SU-DHL-6 (cell line): ENCODE measurements around the gene CACNG1.

Experiments
- H2AFZ ChIP-seq: fragments of 200-600 bp; sonication (generic); 2 replicates; pipeline ENCODE4 v1.6.1; 2014; ENCODE audit warnings: low read depth, mild to moderate bottlenecking, moderate library complexity, mixed read lengths, antibody characterized with exemption, low read length; ENCODE audit not compliant: severe bottlenecking
- H3F3A ChIP-seq: fragments of 200-600 bp; shearing (Covaris generic); 2 replicates; pipeline ENCODE4 v1.6.0; 2016; ENCODE audit warnings: antibody characterized with exemption, mild to moderate bottlenecking; ENCODE audit not compliant: insufficient read depth
- H3K27ac ChIP-seq: fragments of 200-600 bp; sonication (generic); 2 replicates; pipeline ENCODE4 v1.5.1; 2016; ENCODE audit warnings: low read depth, mild to moderate bottlenecking, low read length, moderate library complexity, mixed read lengths
- H3K27me3 ChIP-seq: fragments of 200-600 bp; sonication (generic), shearing (Covaris generic); 2 replicates; pipeline ENCODE4 v1.6.0; 2014; ENCODE audit warnings: mild to moderate bottlenecking, low read length
- H3K36me3 ChIP-seq: fragments of 200-600 bp; sonication (generic); 2 replicates; pipeline ENCODE4 v1.6.1; 2014; ENCODE audit warnings: mild to moderate bottlenecking, low read length, mixed read lengths
- H3K4me2 ChIP-seq: fragments of 300-600, 200-600 bp; shearing (Covaris generic), sonication (generic); 2 replicates; pipeline ENCODE4 v1.6.0; 2014; ENCODE audit warnings: low read length, low read depth, mild to moderate bottlenecking; ENCODE audit not compliant: poor library complexity, severe bottlenecking
- H3K4me3 ChIP-seq: fragments of 200-600 bp; sonication (generic); 2 replicates; pipeline ENCODE4 v1.5.1; 2014; ENCODE audit warnings: antibody characterized with exemption, low read length, mild to moderate bottlenecking, mixed read lengths; ENCODE audit not compliant: insufficient read depth, poor library complexity, severe bottlenecking
- H3K79me2 ChIP-seq: fragments of 200-600 bp; sonication (generic); 2 replicates; pipeline ENCODE4 v1.6.1; 2014; ENCODE audit warnings: mild to moderate bottlenecking, low read length, moderate library complexity; ENCODE audit not compliant: insufficient read depth
- H3K9ac ChIP-seq: fragments of 200-600 bp; sonication (generic); 2 replicates; pipeline ENCODE4 v1.7.0; 2014; ENCODE audit warnings: mild to moderate bottlenecking, low read length
- H3K9me2 ChIP-seq: fragments of 200-600 bp; sonication (generic); replicated peaks from 2 replicates; pipeline ENCODE4 v1.6.1; 2014; ENCODE audit warnings: low read length; ENCODE audit not compliant: insufficient read depth
- H3K9me3 ChIP-seq: fragments of 200-600 bp; sonication (generic); 2 replicates; pipeline ENCODE4 v1.6.1; 2014; ENCODE audit warnings: low read length, mixed read lengths; ENCODE audit not compliant: insufficient read depth
- H4K20me1 ChIP-seq: fragments of 200-600 bp; sonication (generic); 2 replicates; pipeline ENCODE4 v1.6.1; 2014; ENCODE audit warnings: low read depth, mild to moderate bottlenecking, antibody characterized with exemption, low read length, moderate library complexity, mixed read lengths
- EZH2phosphoT487 ChIP-seq: fragments of 200-600 bp; sonication (generic), shearing (Covaris generic); conservative IDR thresholded peaks from 2 replicates; pipeline ENCODE4 v1.6.1; 2018; ENCODE audit warnings: mild to moderate bottlenecking, antibody characterized with exemption, low read length, moderate library complexity, mixed read lengths
- TF ChIP-seq, protein P1 (sequence below): fragments of 200-600 bp; sonication (generic); IDR thresholded peaks from one replicate; pipeline ENCODE4 v1.5.1; 2017; ENCODE audit warnings: antibody characterized with exemption, mild to moderate bottlenecking, low read length, moderate library complexity; ENCODE audit not compliant: insufficient read depth, poor library complexity, severe bottlenecking

CACNG1 gene

DNA sequence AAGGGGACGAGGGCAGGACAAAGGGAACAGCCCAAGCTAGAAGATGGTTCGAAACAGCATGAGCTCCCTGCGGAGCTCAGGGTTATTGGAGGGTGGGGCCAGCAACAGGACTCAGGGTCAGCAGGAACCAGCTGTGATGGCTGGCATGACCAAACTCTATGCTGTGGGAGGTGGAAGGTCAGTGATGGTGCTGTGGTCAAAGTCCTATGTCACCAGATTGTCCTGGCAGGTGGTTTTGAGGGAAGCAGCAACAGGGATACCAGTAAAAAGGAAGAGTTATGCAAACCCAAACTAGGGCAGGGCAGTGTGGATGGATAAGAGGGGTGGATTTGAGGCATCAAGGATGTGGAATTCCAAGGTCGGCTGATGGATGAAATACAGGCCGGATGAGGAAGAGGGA is 47.4 kb upstream of the CACNG1 start:
- Histone ChIP-seq H3F3A (no peaks in the 10 kb centered on the region), H3K4me3 (no peak overlapping the region), H2AFZ (no peak overlapping the region), H3K4me2 (no peak overlapping the region), H3K79me2 (no peaks in the 10 kb centered on the region), H3K9ac (no peak overlapping the region), H3K27me3 (no peaks in the 10 kb centered on the region), H4K20me1 (no peaks in the 10 kb centered on the region), H3K9me3 (no peaks in the 10 kb centered on the region), H3K9me2 (no peaks in the 10 kb centered on the region), H3K27ac (no peak overlapping the region), H3K36me3 (no peaks in the 10 kb centered on the region)
- TF ChIP-seq, protein P1, sequence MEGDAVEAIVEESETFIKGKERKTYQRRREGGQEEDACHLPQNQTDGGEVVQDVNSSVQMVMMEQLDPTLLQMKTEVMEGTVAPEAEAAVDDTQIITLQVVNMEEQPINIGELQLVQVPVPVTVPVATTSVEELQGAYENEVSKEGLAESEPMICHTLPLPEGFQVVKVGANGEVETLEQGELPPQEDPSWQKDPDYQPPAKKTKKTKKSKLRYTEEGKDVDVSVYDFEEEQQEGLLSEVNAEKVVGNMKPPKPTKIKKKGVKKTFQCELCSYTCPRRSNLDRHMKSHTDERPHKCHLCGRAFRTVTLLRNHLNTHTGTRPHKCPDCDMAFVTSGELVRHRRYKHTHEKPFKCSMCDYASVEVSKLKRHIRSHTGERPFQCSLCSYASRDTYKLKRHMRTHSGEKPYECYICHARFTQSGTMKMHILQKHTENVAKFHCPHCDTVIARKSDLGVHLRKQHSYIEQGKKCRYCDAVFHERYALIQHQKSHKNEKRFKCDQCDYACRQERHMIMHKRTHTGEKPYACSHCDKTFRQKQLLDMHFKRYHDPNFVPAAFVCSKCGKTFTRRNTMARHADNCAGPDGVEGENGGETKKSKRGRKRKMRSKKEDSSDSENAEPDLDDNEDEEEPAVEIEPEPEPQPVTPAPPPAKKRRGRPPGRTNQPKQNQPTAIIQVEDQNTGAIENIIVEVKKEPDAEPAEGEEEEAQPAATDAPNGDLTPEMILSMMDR = no peak
- TF ChIP-seq EZH2phosphoT487 = no peak

DNA sequence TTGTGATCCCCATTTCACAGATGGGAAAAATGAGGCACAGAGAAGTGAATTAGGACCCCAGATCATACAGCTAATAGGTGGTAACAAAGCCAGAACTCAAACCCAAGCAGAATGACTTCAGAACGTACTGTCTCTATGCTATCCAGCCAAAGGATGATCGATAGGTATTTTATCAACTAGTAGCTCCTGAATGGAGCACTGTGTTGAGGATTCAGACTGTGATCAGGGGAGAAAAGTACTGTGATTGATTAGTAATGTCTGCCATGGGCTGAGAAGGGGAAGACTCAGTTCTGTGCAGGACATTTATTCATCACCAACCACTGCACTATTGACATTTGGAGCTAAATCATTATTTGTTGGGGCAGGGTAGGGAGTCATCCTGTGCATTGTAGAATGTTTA is 41.1 kb upstream of the CACNG1 start:
- TF ChIP-seq, protein P1 = no peak
- no peak for TF ChIP-seq EZH2phosphoT487

DNA sequence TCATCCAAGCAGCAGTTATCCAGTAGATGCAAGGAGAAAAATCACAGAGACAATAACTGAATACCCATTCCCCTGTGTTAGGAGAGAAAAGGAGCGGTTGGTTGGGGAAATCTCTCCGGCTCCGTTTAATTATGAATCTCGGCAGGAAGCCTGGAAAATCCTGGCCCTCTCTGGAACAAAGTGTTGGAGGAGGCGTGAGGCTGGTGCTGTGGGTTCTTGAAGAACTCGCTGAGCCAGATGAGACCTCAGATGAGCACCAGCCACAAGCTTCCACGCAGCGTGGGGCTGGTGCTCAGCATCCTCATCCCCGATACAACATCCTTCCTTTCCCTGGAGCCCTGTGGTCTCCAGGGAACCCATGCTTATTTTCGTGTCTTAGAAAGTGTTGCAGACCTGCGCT is 40.2 kb upstream of the CACNG1 start:
- Histone ChIP-seq H3K9me2 (no peaks in the 10 kb centered on the region), H2AFZ (no peak overlapping the region), H3K79me2 (no peaks in the 10 kb centered on the region), H3K4me3 (no peak overlapping the region), H3K27ac (no peak overlapping the region), H3K4me2 (no peak overlapping the region), H4K20me1 (no peaks in the 10 kb centered on the region), H3K9me3 (peaks cover 4% of the 10 kb centered on the region; the same call in 1 of the 2 replicates), H3K36me3 (no peaks in the 10 kb centered on the region), H3K27me3 (no peaks in the 10 kb centered on the region), H3F3A (no peaks in the 10 kb centered on the region), H3K9ac (no peak overlapping the region)
- TF ChIP-seq, protein P1 = no peak

More for the DNA sequence above, 41.1 kb upstream of the CACNG1 start:
- peaks cover 4% of the 10 kb centered on the region; the same call in 1 of the 2 replicates for H3K9me3 ChIP-seq
- H2AFZ ChIP-seq = no peak overlapping the region
- no peak overlapping the region for H3K4me3 ChIP-seq
- H4K20me1 ChIP-seq = no peaks in the 10 kb centered on the region
- no peaks in the 10 kb centered on the region for H3K36me3 ChIP-seq
- no peaks in the 10 kb centered on the region for H3K27me3 ChIP-seq
- no peak overlapping the region for H3K27ac ChIP-seq
- no peak overlapping the region for H3K4me2 ChIP-seq
- H3F3A ChIP-seq = no peaks in the 10 kb centered on the region
- no peak overlapping the region for H3K9ac ChIP-seq
- no peaks in the 10 kb centered on the region for H3K79me2 ChIP-seq
- H3K9me2 ChIP-seq = no peaks in the 10 kb centered on the region
